ENCODE results near the gene EMX1.
"Not testable (repeated sequence)": the region's sequence is repeated elsewhere in the genome, so short reads cannot be mapped to it uniquely, and the experiment has no call there.

The EMX1 gene

DNA sequence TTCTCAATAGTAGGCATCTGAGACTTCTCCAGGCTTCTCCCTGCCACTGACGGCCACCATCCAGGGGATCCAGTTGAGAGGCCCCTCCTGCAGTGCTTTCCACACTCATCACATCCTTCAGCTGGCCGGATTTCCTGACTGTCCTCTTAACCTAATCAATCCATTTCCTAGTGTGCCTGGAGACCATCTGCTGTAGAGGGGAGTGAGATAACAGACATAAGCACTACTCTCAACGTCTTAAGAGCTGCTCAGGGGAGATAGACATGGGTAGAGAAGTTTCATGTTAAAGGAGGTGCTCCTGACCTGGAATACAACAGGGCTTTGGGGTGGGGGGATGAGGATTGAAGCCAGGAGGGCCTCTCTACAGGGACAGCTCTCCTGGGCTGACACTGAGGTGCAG is 15.9 kb upstream of the EMX1 start:
- no peak for DNase-seq

DNA sequence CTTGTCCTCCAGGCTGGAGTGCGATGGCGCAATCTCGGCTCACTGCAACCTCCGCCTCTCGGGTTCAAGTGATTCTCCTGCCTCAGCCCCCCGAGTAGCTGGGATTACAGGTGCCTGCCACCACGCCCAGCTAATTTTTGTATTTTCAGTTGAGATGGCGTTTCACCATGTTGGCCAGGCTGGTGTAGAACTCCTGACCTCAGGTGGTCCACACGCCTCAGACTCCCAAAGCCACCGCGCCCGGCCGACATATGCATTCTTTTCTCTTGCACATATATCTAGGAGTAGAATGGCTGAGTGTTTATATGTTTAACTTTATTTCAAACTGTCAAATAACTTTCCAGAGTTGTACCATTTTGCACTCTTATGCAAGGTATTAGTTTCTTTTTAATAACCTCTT is 9.9 kb upstream of the EMX1 start:
- not testable (repeated sequence) for DNase-seq

DNA sequence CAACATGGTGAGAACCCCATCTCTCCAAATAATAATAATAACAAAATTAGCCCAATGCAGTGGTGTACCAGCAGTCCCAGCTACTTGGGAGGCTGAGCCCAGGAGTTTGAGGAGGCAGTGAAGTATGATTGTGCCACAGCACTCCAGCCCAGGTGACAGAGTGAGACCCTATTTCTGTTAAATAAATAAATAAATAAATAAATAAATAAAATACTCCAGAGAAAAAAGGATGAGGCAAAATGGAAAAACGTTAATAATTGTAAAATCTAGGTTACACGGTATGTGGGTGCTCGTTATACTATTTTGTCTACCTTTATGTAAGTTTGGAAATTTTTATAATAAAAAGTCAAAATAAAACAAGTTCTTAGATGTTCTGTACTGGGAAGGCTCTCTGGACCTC is 8.6 kb upstream of the EMX1 start:
- no peak for DNase-seq

DNA sequence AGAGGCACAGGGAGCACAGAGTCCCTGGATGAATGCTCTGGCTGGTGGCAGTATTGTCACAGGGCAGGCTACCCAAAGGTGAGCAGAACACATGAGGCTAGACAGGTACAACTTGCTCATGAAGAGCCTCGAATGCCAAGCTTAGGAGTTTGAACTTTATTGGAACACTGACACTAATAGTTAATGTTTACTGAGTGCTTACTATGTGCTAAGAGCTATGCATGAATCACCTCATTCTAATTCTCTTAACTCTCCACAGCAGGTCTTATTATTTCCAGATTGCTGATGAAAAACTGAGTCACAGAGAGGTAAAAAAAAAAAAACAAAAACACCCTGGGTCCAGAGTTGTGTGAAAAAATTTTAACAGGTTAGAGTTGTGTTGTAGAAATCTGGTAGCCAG is 6.1 kb upstream of the EMX1 start:
- DNase-seq: no peak

DNA sequence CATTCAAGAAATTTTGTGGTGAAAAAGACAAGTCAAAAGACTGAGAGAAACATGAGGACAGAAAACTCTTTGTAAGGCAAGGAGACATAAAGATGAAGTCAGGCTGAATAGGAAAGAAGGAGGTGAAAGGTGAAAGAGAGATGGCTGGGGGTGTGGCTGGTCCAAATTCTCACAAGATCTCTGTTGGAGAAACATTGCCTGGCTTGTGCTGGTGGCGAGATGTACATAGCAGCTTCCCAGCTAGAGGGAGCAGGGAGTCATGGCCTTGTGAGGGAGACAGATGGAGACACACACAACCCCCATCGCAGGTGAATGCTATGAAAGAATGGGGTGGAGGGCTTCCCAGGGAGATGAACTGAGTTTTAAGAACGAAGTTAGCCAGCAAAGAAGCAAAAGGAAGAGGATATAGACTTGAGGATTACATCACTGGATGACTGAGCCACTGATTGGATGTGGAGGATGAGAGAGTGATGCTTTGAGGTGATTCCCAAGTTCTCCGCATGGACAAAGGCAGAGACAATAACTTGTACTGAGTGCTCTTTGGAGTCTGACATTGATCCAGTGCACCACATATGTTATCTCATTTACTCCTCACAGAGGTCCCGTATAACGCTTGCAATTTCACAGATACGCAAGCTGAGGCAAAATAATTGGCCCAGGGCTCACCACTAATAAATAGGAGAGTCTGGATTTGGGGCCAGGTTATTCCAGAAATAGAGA is 3.7 kb upstream of the EMX1 start:
- DNase-seq: peak in 1 of 2 experiments; percentile 18

DNA sequence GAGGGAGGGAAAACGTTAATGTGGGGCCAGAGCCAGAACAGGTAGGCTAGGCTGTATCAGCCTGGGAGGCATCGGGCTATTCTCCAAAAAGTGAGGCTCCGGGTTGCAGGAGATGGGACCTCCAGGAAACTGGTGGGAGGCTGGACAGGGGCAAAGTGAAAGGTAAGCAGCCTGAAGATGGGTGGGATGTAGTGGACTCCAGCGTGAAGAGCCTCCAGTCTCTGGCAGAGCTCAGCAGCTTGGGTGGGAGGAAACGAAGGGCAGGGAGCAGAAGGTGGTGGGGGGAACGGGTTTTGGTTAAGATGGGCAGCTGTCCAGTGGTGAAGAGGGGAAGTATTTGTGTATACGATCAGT is 3.1 kb upstream of the EMX1 start:
- no peak for DNase-seq

DNA sequence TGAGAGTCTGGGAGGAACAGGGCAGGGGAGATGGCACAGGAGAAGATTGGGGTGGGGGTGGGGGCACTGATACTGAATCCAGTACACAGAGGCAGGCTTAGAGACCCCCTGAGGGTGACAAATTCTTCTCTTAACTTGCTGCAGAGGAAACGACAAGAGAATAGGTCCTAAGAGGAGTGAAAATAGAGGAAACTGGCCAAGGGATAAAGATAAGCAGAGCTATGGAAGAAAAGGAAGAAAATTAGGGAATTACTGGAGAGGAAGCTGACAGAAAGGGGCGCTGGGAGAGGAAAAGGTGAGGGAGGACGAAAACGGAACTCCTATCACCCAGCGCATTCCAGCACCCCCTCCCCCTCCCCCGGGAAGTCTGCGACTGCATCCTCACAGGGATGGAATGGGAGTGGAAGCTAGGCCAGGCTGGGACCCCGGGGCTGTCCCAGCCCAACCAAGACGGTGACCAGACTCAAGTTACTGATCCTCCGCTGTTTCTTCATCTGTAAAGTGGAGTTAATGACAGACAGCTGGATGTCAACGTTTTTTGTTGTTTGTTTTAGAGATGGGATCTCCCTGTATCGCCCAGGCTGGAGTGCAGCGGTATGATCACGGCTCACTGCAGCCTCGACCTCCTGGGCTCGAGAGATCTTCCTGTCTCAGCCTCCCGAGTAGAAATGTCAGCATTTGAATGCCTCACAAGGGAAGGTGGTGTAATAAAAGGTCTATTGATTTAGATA is 2.6 kb upstream of the EMX1 start:
- no peak for DNase-seq

DNA sequence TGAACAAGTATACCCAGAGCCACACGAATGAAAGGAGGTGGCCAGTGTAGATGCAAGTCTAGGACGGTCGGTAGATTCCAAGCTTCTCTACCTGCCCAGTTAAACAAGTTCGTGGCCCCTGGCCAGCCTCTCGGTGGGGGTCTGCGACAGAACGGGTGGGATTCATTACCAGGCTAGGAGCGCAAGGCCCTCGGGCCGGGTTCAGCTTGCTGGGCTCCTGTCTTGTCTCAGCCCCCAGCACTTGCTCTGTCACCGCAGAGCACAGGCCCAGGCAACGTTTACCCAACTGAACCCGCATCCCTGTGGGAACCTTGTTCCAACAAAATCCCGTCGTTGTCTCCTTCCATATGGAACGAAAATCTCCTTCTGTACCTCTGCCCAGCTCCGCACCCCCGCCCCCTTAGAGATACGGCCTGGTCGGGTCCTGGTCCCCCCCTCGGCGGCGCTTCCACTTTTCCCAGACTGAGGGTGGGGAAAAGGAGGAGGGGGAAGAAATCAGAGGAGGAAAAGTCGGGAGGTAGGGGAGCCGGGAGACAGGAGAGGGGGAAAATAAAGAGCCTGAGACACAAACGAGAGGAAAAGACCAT is 1.9 kb upstream of the EMX1 start:
- DNase-seq: no peak

DNA sequence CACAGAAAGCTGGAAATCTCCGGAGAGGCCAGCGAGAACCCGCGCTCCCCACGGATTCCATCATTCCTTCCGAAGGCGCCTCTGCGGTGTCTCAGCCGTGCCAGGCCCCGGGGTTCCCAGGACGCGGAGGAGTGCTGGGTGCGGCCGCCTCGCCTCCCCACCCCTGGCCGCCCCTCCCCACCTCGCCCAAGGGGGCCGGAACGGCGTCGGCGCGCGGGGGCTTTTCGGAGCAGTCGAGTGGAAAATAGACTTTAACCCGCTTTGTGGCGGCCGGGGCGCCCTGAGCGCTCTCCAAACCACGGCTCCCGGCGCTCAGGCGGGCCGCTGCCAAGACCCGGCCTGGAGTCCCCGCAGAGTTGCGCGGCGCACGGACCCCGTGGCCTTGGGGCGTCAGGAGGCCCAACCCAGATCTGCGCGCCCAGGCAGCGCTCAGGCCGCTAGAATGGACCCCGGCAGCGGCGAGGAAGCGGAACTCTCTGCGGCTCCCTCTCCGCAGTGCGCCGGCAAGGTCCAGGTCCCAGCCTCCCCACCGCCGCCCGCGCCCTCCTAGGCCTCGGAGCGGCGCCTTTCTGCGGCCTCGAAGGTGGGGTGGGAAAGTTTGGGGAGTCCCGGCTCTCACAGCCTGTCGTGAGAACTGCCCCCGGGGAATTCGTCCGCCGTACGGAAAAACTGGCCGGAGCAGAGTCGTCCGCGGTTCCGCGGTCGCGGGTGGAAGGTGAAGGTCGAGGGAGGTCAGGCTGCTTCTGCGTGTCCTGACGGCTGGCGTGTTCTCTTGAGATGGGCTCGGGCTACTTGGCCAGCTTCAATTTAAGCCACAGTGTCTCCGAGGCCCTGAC is 1.2 kb upstream of the EMX1 start:
- DNase-seq: peak; percentile 63 to 70

DNA sequence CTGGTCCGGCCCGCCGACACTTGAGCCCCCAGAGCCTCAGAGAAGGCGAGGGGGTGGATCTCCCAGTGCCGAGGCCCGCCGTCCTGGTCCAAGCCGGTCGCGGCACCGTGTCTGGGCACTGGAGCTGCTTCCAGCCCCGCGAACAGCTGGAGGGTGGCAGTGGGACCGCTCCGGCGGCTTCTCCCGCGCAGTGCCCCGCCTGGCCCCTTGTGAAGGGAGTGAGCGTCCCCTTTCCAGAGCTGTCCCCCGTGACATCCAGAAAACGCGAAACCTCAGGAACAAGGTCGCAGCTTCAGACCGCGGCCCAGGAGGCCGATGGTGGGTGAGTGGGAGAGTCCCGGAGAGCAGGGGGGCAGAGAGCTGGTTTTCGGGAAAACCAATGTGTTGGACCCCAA is 579 bp upstream of the EMX1 start:
- peak in 1 of 2 experiments; percentile 36 for DNase-seq

DNA sequence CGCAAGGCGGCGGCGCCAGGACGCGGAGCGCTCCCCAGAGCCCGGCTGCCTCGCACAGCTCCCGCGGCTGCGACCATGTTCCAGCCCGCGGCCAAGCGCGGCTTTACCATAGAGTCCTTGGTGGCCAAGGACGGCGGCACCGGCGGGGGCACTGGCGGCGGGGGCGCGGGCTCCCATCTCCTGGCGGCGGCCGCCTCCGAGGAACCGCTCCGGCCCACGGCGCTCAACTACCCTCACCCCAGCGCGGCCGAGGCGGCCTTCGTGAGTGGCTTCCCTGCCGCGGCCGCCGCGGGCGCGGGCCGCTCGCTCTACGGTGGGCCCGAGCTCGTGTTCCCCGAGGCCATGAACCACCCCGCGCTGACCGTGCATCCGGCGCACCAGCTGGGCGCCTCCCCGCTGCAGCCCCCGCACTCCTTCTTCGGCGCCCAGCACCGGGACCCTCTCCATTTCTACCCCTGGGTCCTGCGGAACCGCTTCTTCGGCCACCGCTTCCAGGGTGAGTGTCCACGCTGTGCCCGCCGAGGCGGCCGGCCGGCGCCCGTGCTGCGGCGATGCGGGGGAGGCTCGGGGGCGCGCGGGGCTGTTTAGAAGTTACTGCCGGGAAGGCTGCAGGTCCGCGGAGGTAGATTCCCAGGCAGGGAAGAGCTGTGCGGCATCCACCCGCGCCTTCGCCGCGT is 696 bp downstream of the EMX1 start:
- DNase-seq: peak; percentile 35 to 50

DNA sequence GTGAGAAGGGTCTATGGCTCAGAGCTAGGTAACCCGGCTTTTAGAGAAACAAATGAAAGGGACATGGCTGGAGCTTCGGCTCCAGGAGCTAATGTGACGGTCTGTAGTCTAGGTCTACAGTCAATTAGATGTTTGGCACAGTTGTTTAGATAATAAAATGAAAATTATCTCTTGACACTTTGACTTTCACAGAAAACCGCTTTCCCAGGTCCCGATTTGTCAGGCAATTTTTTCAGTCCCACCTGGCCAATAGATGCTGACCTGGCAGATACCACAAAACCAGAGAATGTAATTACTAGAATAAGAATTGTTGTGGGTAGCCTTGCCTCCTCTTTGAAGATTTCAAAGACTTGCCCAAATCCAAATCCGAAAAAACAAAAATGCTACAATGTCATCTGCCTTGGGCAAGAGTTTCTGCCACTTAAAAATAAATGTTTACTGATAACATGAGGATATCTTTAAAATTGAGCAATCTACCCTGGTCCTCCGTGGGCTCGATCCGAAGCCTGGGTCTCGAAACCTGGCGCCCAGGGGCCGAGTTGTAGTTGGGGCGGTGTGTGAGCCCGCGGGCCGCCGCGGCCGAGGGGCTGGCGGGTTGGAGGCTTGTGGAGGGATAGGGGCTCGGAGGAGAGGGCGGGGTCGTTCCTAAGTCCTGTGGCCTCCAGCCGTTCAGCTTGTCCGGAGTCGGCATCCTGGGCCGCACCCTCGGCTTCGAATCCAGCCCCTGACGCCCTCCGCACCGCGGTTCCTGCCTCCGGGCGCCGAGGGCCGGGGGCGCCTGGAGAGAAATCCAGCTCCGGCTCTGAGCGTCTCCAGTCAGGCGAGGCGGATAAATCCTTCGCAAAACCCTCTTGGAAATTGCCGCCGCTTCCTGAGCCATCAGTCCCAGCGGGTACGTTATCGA is 2.3 kb downstream of the EMX1 start:
- peak; percentile 18 to 22 for DNase-seq

DNA sequence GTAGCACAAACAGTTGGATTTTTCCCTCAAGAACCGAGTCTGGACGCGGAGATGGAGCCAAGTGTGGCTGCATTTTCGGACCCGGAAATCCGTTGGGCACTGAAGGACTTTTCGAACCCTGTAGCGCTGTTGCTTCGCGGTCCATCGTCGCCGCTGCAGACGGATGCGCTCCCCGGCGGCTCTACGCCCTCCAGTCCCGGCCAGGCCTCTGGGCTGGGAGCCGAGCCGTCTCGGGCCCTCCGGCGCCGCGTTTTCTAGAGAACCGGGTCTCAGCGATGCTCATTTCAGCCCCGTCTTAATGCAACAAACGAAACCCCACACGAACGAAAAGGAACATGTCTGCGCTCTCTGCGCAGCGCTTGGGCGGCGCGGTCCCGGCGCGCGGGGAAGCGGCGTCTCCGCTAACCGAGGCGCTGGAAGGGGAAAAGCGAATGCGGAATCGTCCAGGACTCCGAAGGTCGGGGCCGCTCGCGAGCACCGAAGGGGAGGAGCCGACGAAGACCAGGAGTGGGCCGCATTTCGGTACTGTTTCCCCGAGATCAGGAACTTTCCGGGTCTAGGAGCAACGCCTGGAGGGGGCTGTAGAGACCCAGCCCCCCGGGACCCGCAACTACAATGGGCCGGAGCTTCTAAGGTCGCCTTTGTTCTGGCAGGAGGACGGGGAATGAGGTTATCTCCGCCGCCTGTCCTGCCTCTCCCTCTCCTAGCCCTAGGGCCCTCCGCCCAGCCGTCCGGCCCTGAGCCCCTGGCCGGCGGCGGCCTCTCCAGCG is 3.2 kb downstream of the EMX1 start:
- DNase-seq: peak; percentile 52 to 63

DNA sequence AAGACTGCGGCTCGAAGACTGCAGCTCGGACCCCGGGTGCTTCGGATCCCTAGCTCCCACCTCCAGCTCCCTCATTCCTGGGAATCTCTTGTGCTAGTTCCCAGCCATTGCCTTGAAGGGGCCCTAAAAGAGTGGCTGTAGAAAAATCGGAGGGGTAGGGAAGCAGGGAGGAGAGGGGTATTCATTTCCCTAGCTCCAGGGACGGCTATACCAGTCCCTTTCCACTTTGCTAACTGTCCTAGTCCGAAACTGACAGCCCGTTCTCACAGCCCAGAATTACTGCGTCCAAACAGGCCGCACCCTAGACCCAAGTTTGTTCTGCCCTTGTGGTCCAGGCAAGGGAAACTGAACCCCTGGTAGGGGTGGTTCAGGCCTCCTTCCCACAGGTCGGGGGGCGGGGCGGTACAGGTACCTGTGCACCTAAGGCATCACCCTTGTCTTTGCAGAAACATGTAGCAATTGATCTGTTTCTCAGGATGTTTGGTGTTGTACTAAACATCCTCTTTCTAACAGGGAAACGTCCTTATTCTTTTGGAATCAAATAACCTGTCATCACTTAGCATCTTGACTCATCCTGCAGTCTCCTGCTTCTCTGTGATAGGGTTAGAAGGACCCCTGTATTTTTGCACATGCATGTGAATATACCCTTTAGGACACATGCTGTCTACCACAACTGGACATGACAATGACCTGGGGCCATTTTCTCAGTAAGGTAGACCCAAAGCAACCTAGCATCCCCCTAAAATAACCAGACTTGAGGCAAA is 4.0 kb downstream of the EMX1 start:
- peak; percentile 16 to 18 for DNase-seq

DNA sequence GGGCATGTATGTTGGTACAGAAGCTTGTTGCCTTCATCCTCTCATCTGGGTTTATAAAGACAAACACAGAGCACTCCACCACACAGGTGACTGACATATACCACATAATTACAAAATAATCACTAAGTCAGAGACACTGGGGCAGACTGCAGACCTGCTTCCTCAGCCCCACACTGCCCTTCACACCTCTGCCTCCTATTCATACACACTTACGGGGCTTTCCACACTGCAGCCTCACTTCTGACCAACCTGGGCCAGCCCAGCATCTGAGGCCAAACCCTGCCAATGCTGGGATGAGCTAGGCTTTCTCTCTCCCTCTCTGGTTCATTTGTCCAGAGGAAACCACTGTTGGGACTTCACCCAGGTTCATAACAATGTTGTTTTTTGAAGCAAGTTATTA is 4.5 kb downstream of the EMX1 start:
- DNase-seq: peak; percentile 10 to 13

DNA sequence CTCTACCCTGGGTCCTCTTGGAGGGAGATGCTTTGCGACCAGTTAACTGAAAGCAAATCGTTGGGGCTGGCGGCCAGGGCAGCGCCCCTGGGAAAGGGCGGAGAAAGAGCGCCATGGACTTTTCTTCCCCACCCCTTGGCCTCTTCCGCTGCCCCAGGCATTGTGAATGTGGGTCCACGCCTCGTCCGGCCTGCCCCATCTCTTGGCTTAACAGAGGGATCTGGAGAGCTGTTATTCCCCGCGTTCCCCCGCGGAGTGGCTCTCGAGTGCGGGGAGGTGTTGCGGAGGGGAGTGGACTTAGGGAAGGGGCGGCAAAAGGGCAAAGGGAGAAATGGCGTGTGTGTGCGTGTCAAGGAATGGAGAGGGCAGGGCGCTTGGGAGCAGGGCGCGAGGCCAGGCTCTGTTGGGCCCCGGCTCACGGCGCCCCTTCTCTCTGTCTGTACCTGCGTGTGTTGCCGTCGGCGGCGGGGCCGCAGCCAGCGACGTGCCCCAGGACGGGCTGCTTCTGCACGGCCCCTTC is 6.6 kb downstream of the EMX1 start:
- DNase-seq: no peak

DNA sequence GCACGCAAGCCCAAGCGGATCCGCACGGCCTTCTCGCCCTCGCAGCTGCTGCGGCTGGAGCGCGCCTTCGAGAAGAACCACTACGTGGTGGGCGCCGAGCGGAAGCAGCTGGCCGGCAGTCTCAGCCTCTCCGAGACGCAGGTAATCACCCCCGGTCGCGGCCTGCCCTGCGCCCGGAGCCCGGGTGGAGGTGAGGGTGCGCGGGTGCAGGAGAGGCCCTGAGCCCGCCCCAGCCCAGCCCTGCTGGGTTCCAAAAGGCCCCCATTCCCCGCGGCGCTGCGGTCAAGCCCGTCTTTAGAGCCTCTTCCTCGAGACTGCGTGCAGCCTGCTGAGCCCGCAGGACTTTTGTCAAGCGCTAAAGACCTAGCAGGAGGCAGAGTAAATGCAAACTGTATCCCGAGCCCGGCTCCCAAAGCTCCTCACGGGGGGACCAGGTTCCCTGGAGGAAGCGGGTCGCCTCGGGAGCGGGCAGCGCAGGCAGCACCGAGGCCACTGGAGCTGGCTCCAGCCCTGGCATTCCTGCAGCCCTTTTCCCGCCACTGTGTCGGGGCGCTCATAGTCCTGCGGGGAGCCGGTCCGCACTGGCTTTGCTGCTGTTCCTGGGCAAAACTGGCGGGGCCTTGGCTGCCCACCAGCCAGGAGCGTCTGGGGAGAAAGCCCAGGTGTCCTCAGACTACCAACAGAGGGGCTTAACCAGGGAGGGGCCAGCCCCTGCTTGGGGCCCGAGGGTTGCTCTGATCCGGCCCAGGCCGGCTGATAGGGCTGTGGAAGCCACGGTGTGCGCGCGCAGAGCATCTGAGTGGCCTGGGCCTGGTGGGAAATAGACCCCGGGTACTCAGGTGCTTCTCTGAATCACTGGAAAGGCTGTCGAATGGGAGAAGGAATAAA is 7.3 kb downstream of the EMX1 start:
- peak; percentile 30 to 37 for DNase-seq

DNA sequence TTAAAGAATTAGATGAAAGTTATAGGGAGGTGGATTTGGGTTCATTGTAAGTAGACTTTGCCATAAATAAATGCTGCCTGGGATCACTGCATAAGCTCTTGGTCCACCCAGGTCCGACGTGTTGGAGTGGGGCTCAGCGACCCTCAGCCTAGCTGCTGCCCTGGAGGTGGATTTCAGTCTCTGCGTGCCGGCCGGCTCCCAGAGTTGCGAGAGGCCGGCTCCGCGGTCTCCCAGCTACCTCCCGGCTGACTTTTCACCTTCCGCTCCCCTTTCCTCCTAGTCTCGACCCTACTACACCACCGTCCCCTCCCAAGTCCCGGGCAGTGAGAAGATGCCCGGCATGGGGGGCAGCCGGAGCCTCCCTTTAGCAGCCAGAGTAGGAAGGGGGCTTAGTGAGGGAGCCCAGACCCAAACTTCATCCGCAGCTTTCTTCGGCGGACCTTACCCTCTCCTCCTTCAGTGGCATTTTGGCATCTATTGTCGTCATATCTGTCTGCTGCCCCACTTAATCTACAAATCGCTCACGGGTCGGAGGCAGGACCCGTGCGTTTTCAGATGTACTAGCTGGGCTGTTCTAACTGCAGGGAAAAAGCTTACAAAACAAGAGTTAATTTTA is 8.1 kb downstream of the EMX1 start:
- peak; percentile 17 to 19 for DNase-seq

Data from activated T-cell treated with anti-CD3 and anti-CD28 coated beads, Interleukin-2, amount 50 U/mL, for 48 hours (primary cell).